ENCODE measurements around the gene EDA.

GRCh38 chrX:69914781-69915180, 298.9 kb downstream of the EDA start:
- TF ChIP-seq POLR2A (IDR thresholded peaks at IDR 0.05; ENCODE audit: extremely low read depth, insufficient read length), result no peak
- TF ChIP-seq, protein P1, sequence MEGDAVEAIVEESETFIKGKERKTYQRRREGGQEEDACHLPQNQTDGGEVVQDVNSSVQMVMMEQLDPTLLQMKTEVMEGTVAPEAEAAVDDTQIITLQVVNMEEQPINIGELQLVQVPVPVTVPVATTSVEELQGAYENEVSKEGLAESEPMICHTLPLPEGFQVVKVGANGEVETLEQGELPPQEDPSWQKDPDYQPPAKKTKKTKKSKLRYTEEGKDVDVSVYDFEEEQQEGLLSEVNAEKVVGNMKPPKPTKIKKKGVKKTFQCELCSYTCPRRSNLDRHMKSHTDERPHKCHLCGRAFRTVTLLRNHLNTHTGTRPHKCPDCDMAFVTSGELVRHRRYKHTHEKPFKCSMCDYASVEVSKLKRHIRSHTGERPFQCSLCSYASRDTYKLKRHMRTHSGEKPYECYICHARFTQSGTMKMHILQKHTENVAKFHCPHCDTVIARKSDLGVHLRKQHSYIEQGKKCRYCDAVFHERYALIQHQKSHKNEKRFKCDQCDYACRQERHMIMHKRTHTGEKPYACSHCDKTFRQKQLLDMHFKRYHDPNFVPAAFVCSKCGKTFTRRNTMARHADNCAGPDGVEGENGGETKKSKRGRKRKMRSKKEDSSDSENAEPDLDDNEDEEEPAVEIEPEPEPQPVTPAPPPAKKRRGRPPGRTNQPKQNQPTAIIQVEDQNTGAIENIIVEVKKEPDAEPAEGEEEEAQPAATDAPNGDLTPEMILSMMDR (IDR thresholded peaks at IDR 0.05; ENCODE audit: low read depth, low read length), result no peak

Data from NB4 (cell line).